IPS DF 6.9 (cell line): Measurements from ENCODE around the gene LOC101059915.
"Not testable (repeated sequence)": the region's sequence is repeated elsewhere in the genome, so short reads cannot be mapped to it uniquely, and the experiment has no call there.

Experiments used
- DNase-seq: peaks from one replicate; pipeline ENCODE4 v3.0.0-alpha.2; 2013; ENCODE audit warnings: low read depth, low spot score
- H3K27ac ChIP-seq: one replicate; pipeline ENCODE4 v1.5.1; 2013; ENCODE audit warnings: low read length, control low read depth
- H3K27me3 ChIP-seq: 2 replicates; pipeline ENCODE4 v1.6.1; 2013; ENCODE audit warnings: mild to moderate bottlenecking, low read length; ENCODE audit not compliant: control insufficient read depth, insufficient read depth
- H3K36me3 ChIP-seq: 2 replicates; pipeline ENCODE4 v1.6.1; 2013; ENCODE audit warnings: low read length; ENCODE audit not compliant: control insufficient read depth, insufficient read depth
- H3K4me1 ChIP-seq: 2 replicates; pipeline ENCODE4 v1.6.1; 2013; ENCODE audit warnings: low read length; ENCODE audit not compliant: control insufficient read depth, insufficient read depth
- H3K4me3 ChIP-seq: 2 replicates; pipeline ENCODE4 v1.5.1; 2013; ENCODE audit warnings: mild to moderate bottlenecking, low read length
- H3K9me3 ChIP-seq: 2 replicates; pipeline ENCODE4 v1.6.1; 2013; ENCODE audit warnings: low read length, inconsistent platforms; ENCODE audit not compliant: control insufficient read depth, insufficient read depth
- WGBS: extraction: QIAGEN DNeasy Blood & Tissue Kit; methylation state at CpG from one replicate; pipeline ENCODE4 v1.1.7; 2013; ENCODE audit warnings: mixed read lengths, missing lambda C conversion rate; ENCODE audit not compliant: insufficient read length, insufficient coverage; 5-methylcytosine and 5-hydroxymethylcytosine counted together

LOC101059915 gene

DNA sequence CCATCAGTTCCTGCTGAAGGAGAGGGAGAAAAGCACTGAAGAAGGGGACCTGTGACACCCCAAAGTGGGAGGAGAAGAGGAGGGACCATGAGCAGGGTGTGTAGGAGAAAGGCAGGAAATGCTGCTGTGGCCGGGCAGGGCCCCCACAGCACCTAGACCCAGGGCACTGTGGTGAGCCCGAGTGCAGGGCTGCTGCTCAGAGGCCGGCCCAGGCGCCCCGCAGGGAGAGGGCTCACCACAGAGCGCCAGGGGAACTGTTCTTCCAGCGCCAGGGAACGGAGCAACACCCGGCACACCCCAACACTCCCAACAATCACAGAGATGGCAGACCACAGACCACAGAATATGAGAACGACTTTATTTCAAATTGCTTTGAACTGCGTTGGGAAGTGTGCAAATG lies 4.7 kb upstream of the LOC101059915 start:
- H3K27me3 ChIP-seq, H3K9me3 ChIP-seq, H3K27ac ChIP-seq, H3K4me1 ChIP-seq, H3K36me3 ChIP-seq, H3K4me3 ChIP-seq, DNase-seq: not testable (repeated sequence)
- WGBS, result no CpG with 5 or more reads among the region's 11 CpGs

DNA sequence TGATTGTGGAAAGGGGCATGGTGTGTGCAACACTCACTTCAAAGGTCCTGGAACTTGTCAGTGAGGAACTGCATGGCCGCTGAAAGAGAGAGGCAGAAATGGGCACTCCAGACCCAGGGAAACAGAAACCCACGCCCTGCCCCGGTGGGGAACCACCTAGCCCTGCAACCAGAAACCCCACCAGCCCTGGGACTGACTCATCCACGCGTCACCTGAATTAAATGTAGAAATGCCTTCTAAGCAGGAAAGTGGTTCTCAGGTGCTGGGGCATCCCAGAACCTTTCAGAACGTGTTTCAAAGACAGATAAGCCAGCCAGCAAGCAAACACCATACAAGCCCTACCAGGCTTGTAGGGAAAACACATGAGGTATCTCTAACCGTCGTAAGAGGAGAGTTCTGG lies 4.1 kb upstream of the LOC101059915 start:
- H3K27ac ChIP-seq, H3K27me3 ChIP-seq, H3K4me3 ChIP-seq, H3K36me3 ChIP-seq, DNase-seq, H3K4me1 ChIP-seq, H3K9me3 ChIP-seq: not testable (repeated sequence)
- WGBS, result no CpG with 5 or more reads among the region's 8 CpGs

DNA sequence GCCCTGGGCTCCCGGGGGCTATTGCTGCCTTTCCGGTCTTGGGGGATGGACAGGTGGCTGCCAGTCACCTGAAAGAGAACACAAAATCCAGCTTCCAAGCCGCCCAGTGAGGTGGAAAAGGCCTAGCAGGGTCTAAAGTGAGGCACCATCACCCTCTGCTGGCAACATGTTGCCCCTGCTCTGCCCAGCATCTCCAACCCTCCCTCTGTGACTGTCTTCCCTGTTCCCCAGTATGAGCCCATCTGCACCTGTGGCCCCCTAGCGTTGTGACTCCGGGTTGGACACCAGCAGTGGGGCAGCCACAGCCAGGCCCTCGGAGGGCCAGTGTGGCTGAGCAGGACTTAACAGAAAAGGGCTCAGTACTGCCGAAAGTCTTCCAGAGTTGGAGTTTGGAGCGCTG lies 3.1 kb upstream of the LOC101059915 start:
- WGBS, result no CpG with 5 or more reads among the region's 8 CpGs

DNA sequence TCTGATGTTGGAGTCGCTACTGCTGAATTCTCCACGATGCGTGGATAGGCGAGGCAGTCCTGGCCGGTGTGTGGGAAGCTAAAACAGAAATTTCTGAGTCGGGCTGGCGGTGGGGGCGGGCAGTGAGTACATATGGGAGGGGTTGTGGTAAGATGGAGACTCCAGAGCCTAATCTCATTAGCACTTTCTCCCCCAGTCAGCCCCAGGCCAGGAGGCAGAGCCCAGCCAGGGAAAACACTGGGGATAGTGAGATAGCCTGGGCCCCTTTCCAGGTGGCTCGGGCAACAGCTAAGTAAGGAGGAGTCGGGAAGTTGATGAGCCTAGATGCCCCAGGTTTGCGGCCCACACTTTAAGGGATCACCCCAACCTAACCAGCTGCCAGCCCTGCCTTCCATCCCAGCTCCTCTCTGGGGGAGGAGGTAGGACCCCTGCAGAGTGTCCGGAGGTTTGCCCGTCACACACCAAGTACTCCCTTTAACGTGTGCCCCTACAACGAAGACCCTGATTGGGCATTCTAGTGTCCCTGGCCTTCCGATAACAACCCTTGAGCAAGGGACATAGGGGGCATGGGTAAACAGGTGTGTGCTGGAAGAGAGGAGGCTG lies 2.4 kb upstream of the LOC101059915 start:
- H3K36me3 ChIP-seq, result no peaks in the 10 kb centered on the region
- no peak overlapping the region for H3K27ac ChIP-seq
- no peaks in the 10 kb centered on the region for H3K4me1 ChIP-seq
- DNase-seq, result no peak
- WGBS, result no CpG with 5 or more reads among the region's 16 CpGs
- H3K4me3 ChIP-seq, result no peak overlapping the region
- no peaks in the 10 kb centered on the region for H3K27me3 ChIP-seq
- H3K9me3 ChIP-seq, result no peaks in the 10 kb centered on the region

More for the DNA sequence above, 3.1 kb upstream of the LOC101059915 start:
- H3K9me3 ChIP-seq, H3K27me3 ChIP-seq, H3K27ac ChIP-seq, H3K4me1 ChIP-seq, H3K36me3 ChIP-seq, H3K4me3 ChIP-seq: not testable (repeated sequence)
- peak; percentile 25 for DNase-seq

DNA sequence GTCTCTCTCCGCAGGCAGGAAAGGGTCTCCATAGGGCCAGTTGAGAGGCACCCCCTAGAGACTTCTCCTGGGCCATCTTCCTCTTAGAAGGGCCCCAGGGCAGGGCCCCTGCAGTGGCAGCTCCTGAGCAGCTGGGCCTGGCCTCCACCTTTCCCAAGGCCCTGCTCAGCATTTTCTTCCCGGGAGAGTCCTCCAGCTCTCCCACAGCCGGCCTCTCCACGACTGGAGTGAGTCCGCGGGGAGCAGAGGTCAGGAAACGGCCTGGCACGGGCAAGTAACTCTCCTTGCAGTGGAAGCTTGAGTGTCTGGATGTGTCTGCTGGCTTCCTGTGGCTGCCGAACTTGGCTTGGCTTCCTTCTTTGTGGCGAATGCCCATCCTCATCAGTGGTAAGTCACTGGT lies 1.6 kb upstream of the LOC101059915 start:
- DNase-seq, result no peak
- H3K4me3 ChIP-seq, result no peak overlapping the region
- no CpG with 5 or more reads among the region's 10 CpGs for WGBS
- H3K4me1 ChIP-seq, result no peaks in the 10 kb centered on the region
- no peaks in the 10 kb centered on the region for H3K9me3 ChIP-seq
- H3K27me3 ChIP-seq, result no peaks in the 10 kb centered on the region
- H3K36me3 ChIP-seq, result no peaks in the 10 kb centered on the region
- no peak overlapping the region for H3K27ac ChIP-seq

DNA sequence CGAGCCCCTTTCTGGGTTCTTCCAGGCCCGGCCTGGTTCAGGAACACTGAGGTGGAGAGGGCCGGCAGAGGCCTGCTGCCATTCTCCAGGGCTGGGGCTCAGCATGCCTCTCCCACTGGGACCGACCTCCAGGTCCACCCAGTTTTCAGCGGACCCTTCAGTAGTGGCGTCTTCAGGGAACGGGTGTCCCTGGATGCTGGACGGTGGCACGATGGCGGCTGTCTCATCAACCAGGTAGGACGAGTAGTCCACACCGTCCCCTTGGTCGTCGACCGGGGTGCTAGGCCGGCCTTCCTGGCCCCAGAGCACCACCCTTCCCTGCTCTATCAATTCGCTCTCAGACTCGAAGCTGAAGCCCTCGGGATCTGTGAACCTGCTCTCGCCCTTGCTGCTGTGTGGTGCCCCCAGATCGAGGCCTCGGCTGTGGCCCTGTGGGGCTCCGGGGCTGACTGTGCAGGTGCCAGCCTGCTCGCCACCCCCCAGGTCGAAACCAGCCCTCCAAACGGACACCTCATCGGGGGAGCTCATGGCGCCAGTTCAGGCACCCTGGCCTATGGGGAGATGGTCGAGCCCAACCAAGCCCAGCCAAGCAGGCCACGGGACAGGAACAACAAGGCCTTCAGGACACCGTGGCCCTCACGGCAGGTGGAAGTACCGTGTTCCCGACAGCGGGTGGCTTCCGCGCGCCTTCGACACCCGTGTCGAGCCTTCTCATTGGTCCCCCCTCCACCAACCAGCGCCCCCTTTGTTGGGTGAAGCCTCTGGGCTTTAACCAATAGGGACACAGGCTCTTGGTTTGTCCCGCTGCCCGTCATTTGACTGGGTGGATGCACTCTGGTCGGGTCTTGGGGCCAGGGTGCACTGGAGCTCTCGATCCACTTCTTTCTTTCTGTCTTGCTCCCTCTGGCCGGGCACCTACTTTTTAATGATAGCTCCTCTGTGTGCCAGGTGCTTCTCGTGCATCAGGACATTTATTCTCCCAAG lies 814 bp upstream of the LOC101059915 start:
- DNase-seq, result no peak
- no CpG with 5 or more reads among the region's 48 CpGs for WGBS

DNA sequence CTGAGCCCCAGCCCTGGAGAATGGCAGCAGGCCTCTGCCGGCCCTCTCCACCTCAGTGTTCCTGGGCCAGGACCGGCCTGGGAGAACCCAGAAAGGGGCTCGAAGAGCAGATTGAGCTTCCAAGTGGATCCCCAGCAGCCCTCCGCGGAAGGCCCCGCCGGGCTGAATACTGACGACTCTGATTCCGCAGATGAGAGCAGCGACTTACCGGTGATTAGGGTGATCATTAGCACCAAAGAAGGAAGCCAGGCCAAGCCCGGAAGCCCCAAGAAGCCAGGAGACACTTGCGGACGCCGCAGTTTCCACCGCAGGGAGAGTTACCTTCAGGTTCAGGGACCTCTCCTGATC lies 876 bp downstream of the LOC101059915 start:
- H3K27me3 ChIP-seq, result no peaks in the 10 kb centered on the region
- no peak overlapping the region for H3K4me3 ChIP-seq
- H3K4me1 ChIP-seq, result no peaks in the 10 kb centered on the region; the same call in 1 of the 2 replicates
- no peak for DNase-seq
- WGBS, result no CpG with 5 or more reads among the region's 16 CpGs
- no peak overlapping the region for H3K27ac ChIP-seq
- H3K9me3 ChIP-seq, result no peaks in the 10 kb centered on the region
- no peaks in the 10 kb centered on the region for H3K36me3 ChIP-seq

More for the DNA sequence above, 814 bp upstream of the LOC101059915 start:
- Histone ChIP-seq H3K27me3 (no peaks in the 10 kb centered on the region), H3K27ac (no peak overlapping the region), H3K36me3 (no peaks in the 10 kb centered on the region), H3K9me3 (no peaks in the 10 kb centered on the region), H3K4me1 (no peaks in the 10 kb centered on the region), H3K4me3 (no peak overlapping the region)

DNA sequence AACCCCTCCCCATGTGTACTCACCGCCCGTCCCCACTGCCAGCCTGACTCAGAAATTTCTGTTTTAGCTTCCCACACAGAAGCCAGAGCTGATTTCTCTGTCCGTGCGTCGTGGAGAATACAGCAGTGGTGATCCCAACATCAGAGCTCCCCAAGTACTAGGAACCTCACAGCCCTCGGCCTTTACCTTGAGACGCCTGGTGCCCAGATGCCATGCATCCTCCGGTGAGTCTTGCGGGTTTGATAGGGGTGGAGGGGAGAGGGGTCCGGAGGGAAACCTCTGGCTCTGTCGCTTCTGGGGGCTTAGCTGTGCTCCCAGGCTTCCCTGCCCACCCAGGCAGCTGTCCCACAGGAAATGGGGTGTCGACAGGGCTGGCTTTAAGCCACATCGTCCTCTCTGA lies 2.1 kb downstream of the LOC101059915 start:
- H3K4me3 ChIP-seq, result no peak overlapping the region
- DNase-seq, result no peak
- no peaks in the 10 kb centered on the region for H3K36me3 ChIP-seq
- no CpG with 5 or more reads among the region's 13 CpGs for WGBS
- no peak overlapping the region for H3K27ac ChIP-seq
- H3K9me3 ChIP-seq, result no peaks in the 10 kb centered on the region
- H3K4me1 ChIP-seq, result no peaks in the 10 kb centered on the region; the same call in 1 of the 2 replicates
- H3K27me3 ChIP-seq, result no peaks in the 10 kb centered on the region

DNA sequence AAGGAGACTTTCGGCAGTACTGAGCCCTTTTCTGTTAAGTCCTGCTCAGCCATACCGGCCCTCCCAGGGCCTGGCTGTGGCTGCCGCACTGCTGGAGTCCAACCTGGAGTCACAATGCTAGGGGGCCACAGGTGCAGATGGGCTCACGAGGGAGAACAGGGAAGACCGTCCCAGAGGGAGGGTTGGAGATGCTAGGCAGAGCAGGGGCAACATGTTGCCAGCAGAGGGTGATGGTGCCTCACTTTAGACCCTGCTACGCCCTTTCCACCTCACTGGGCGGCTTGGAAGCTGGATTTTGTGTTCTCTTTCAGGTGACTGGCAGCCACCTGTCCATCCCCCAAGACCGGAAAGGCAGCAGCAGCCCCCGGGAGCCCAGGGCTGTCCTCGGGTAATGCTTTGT lies 2.6 kb downstream of the LOC101059915 start:
- H3K36me3 ChIP-seq, H3K4me1 ChIP-seq, H3K27me3 ChIP-seq, H3K27ac ChIP-seq, H3K4me3 ChIP-seq, H3K9me3 ChIP-seq: not testable (repeated sequence)
- no CpG with 5 or more reads among the region's 10 CpGs for WGBS
- DNase-seq, result peak; percentile 25

DNA sequence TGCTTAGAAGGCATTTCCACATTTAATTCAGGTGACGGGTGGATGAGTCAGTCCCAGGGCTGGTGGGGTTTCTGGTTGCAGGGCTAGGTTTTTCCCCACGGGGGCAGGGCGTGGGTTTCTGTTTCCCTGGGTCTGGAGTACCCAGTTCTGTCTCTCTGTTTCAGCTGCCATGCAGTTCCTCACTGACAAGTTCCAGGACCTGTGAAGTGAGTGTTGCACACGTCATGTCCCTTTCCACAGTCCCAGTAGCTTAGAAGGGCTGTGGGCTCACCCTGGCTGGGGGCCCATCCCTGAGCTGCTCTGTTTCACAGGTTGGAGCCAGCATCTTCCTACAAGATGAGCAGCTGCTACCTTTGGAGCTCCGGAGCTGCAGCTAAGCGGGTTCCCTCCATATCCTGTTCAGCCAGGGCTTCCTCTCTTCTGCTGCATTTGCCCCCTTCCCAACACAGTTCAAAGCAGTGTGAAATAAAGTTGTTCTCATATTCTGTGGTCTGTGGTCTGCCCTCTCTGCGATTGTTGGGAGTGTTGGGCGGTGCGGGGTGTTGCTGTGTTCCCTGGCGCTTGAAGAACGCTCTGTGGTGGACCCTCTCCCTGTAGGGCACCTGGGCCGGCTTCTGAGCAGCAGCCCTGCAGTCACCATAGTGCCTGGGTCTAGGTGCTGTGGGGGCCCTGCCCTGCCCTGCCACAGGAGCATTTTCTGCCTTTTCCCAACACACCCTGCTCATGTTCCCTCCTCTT lies 3.9 kb downstream of the LOC101059915 start:
- no peak for DNase-seq

More for the DNA sequence above, 3.9 kb downstream of the LOC101059915 start:
- Histone ChIP-seq H3K4me1 (no peaks in the 10 kb centered on the region; the same call in 1 of the 2 replicates), H3K9me3 (no peaks in the 10 kb centered on the region), H3K27ac (no peak overlapping the region), H3K27me3 (no peaks in the 10 kb centered on the region), H3K4me3 (no peak overlapping the region), H3K36me3 (no peaks in the 10 kb centered on the region)
- WGBS, result no CpG with 5 or more reads among the region's 12 CpGs
